ENCODE data around the gene SNRNP35.

The SNRNP35 gene

DNA sequence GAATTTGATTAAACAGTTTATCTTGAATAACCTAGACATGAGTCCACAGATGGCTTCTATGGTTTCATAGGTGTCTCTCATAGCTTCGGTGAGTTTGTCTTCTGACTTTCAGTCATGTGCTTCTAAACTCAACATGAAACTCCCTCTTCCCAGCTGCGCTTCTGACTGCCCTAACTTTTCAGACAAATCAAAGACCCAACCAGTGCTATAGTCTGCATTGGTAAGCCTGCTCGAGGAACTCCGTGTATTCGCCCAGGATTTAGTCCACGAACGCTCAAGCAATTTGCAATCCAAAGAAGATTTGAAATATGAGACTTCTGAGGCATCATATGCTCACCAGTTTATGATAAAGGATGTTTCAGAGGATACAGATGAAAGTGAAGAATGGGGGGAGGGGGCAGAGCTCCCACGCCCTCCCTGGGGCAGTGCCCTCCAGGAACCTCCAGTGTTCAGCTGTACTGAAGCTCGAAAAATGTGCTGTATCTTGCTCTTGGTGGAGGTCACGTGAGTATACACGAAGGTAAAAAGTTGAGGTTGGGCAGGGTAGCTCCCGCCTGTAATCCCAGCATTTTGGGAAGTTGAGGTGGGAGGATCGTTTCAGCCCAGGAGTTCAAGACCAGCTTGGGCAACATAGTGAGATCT is 16.3 kb upstream of the SNRNP35 start:
- no peaks in the 10 kb centered on the region for H3K9me3 ChIP-seq (ENCODE audit: insufficient read depth, low read depth, low read length)
- no peak overlapping the region for H3K9ac ChIP-seq (ENCODE audit: low read depth, low read length, poor library complexity, severe bottlenecking)
- no peaks in the 10 kb centered on the region for H3K36me3 ChIP-seq (ENCODE audit: insufficient read depth, low read length)
- H4K20me1 ChIP-seq (ENCODE audit: insufficient read depth, low read length, poor library complexity, severe bottlenecking), result no peaks in the 10 kb centered on the region
- H3K4me2 ChIP-seq (ENCODE audit: low read depth, low read length, poor library complexity, severe bottlenecking), result no peak overlapping the region
- no peak overlapping the region for H3K4me3 ChIP-seq (ENCODE audit: low read length, poor library complexity, severe bottlenecking)
- H3K27me3 ChIP-seq (ENCODE audit: insufficient read depth, low read length, poor library complexity, severe bottlenecking), result no peaks in the 10 kb centered on the region
- H3K79me2 ChIP-seq (ENCODE audit: insufficient read depth, low read length), result no peaks in the 10 kb centered on the region
- TF ChIP-seq EZH2phosphoT487 (IDR thresholded peaks at IDR 0.05; ENCODE audit: borderline replicate concordance), result no peak
- no peaks in the 10 kb centered on the region for H3F3A ChIP-seq (ENCODE audit: low read depth)
- peaks cover 3% of the 10 kb centered on the region for H3K4me1 ChIP-seq (ENCODE audit: insufficient read depth, low read length, poor library complexity, severe bottlenecking)
- no peak overlapping the region for H2AFZ ChIP-seq (ENCODE audit: low read length)
- no peaks in the 10 kb centered on the region for H3K9me2 ChIP-seq (replicated peaks; ENCODE audit: low read depth, low read length)

GRCh38 chr12:123442774-123443173 is 15.2 kb upstream of the SNRNP35 start:
- Histone ChIP-seq H3K36me3 (ENCODE audit: insufficient read depth, low read length) (no peaks in the 10 kb centered on the region), H3K4me2 (ENCODE audit: low read depth, low read length, poor library complexity, severe bottlenecking) (no peak overlapping the region), H3K9ac (ENCODE audit: low read depth, low read length, poor library complexity, severe bottlenecking) (no peak overlapping the region), H3K4me1 (ENCODE audit: insufficient read depth, low read length, poor library complexity, severe bottlenecking) (no peaks in the 10 kb centered on the region), H3K9me2 (replicated peaks; ENCODE audit: low read depth, low read length) (no peaks in the 10 kb centered on the region), H3F3A (ENCODE audit: low read depth) (no peaks in the 10 kb centered on the region), H3K79me2 (ENCODE audit: insufficient read depth, low read length) (no peaks in the 10 kb centered on the region), H3K4me3 (ENCODE audit: low read length, poor library complexity, severe bottlenecking) (no peak overlapping the region), H2AFZ (ENCODE audit: low read length) (no peak overlapping the region), H3K27me3 (ENCODE audit: insufficient read depth, low read length, poor library complexity, severe bottlenecking) (no peaks in the 10 kb centered on the region), H3K9me3 (ENCODE audit: insufficient read depth, low read depth, low read length) (no peaks in the 10 kb centered on the region), H4K20me1 (ENCODE audit: insufficient read depth, low read length, poor library complexity, severe bottlenecking) (no peaks in the 10 kb centered on the region)
- no peak for TF ChIP-seq EZH2phosphoT487 (IDR thresholded peaks at IDR 0.05; ENCODE audit: borderline replicate concordance)
- TF ChIP-seq CTCF (conservative IDR thresholded peaks at IDR 0.05; ENCODE audit: low read length), result no peak

- Histone ChIP-seq H3K4me2 (ENCODE audit: low read depth, low read length, poor library complexity, severe bottlenecking) (no peak overlapping the region), H3K4me1 (ENCODE audit: insufficient read depth, low read length, poor library complexity, severe bottlenecking) (no peaks in the 10 kb centered on the region), H3K79me2 (ENCODE audit: insufficient read depth, low read length) (no peaks in the 10 kb centered on the region), H3K27me3 (ENCODE audit: insufficient read depth, low read length, poor library complexity, severe bottlenecking) (no peaks in the 10 kb centered on the region), H2AFZ (ENCODE audit: low read length) (no peak overlapping the region), H3K36me3 (ENCODE audit: insufficient read depth, low read length) (no peaks in the 10 kb centered on the region), H4K20me1 (ENCODE audit: insufficient read depth, low read length, poor library complexity, severe bottlenecking) (no peaks in the 10 kb centered on the region), H3K4me3 (ENCODE audit: low read length, poor library complexity, severe bottlenecking) (no peak overlapping the region), H3K9ac (ENCODE audit: low read depth, low read length, poor library complexity, severe bottlenecking) (no peak overlapping the region), H3F3A (ENCODE audit: low read depth) (no peaks in the 10 kb centered on the region), H3K9me3 (ENCODE audit: insufficient read depth, low read depth, low read length) (no peaks in the 10 kb centered on the region), H3K9me2 (replicated peaks; ENCODE audit: low read depth, low read length) (no peaks in the 10 kb centered on the region)
- TF ChIP-seq CTCF (conservative IDR thresholded peaks at IDR 0.05; ENCODE audit: low read length), result no peak
- TF ChIP-seq EZH2phosphoT487 (IDR thresholded peaks at IDR 0.05; ENCODE audit: borderline replicate concordance), result no peak
Observed at GRCh38 chr12:123444092-123445026, 13.6 kb upstream of the SNRNP35 start.

Measured in Loucy (cell line).